Subcutaneous abdominal adipose tissue (tissue), 5 donors: Measurements from ENCODE around the gene SEC14L3.
A peak's percentile ranks its signal among the peaks of the same experiment; 100 is the strongest.
"Not testable (repeated sequence)": the region's sequence is repeated elsewhere in the genome, so short reads cannot be mapped to it uniquely, and the experiment has no call there.

ENCODE experiments used
- H3K27ac ChIP-seq: one replicate; pipeline ENCODE4 v1.7.0; 2013; ENCODE audit warnings: low read depth, mild to moderate bottlenecking, inconsistent platforms, low read length, moderate library complexity
- H3K27me3 ChIP-seq, 5 donors: one replicate each; pipeline ENCODE4 v1.7.0; 2013; ENCODE audit warnings: low read length in 5 of 5, inconsistent platforms in 1 of 5; ENCODE audit not compliant: control insufficient read depth in 5 of 5, insufficient read depth in 4 of 5
- H3K36me3 ChIP-seq, 5 donors: one replicate each; pipeline ENCODE4 v1.7.0; 2013; ENCODE audit warnings: low read length in 5 of 5; ENCODE audit not compliant: control insufficient read depth in 5 of 5, insufficient read depth in 5 of 5
- H3K4me1 ChIP-seq, 5 donors: one replicate each; pipeline ENCODE4 v1.7.0; 2013; ENCODE audit warnings: low read length in 5 of 5, mild to moderate bottlenecking in 3 of 5, moderate library complexity in 1 of 5; ENCODE audit not compliant: control insufficient read depth in 5 of 5, insufficient read depth in 5 of 5
- H3K4me3 ChIP-seq, 5 donors: one replicate each; pipeline ENCODE4 v1.7.0; 2013; ENCODE audit warnings: low read length in 5 of 5, low read depth in 1 of 5
- H3K9ac ChIP-seq, 5 donors: one replicate each; pipeline ENCODE4 v1.7.0; 2013; ENCODE audit warnings: low read length in 5 of 5, mild to moderate bottlenecking in 4 of 5, moderate library complexity in 3 of 5
- H3K9me3 ChIP-seq, 5 donors: one replicate each; pipeline ENCODE4 v1.7.0; 2013; ENCODE audit warnings: low read length in 5 of 5; ENCODE audit not compliant: control insufficient read depth in 5 of 5
- donor health status: healthy.
- donor health status: healthy.
- donor health status: healthy.
- donor health status: healthy.
- donor health status: healthy.

The SEC14L3 gene

GRCh38 chr22:30451488-30451887 is 20.3 kb downstream of the SEC14L3 start:
- H3K27me3 ChIP-seq, result peaks cover 3 to 15% (median 7%) of the 10 kb centered on the region in 5 donors
- not testable (repeated sequence) for H3K36me3 ChIP-seq, H3K27ac ChIP-seq, H3K9ac ChIP-seq, H3K4me1 ChIP-seq, H3K4me3 ChIP-seq, H3K9me3 ChIP-seq

- peaks cover 0 to 4% (median 0%) of the 10 kb centered on the region in 5 donors for H3K4me1 ChIP-seq
- peaks cover 0 to 17% (median 12%) of the 10 kb centered on the region in 5 donors for H3K27me3 ChIP-seq
- H3K36me3 ChIP-seq, result no peaks in the 10 kb centered on the region
- H3K27ac ChIP-seq, result no peak overlapping the region
- no peaks in the 10 kb centered on the region for H3K9me3 ChIP-seq
- H3K9ac ChIP-seq, result no peak overlapping the region
- H3K4me3 ChIP-seq, result no peak overlapping the region
Observed at GRCh38 chr22:30447656-30448055, 24.2 kb downstream of the SEC14L3 start.

- Histone ChIP-seq H3K27me3 (peaks cover 0 to 15% (median 6%) of the 10 kb centered on the region in 5 donors), H3K4me1 (peaks cover 0 to 4% (median 0%) of the 10 kb centered on the region in 5 donors), H3K4me3 (no peak overlapping the region), H3K27ac (no peak overlapping the region), H3K9me3 (no peaks in the 10 kb centered on the region), H3K36me3 (no peaks in the 10 kb centered on the region), H3K9ac (no peak overlapping the region)
Observed at GRCh38 chr22:30445438-30446145, 26.2 kb downstream of the SEC14L3 start.

GRCh38 chr22:30444632-30445437 is 27.0 kb downstream of the SEC14L3 start:
- Histone ChIP-seq H3K4me1 (peaks cover 0 to 4% (median 0%) of the 10 kb centered on the region in 5 donors), H3K4me3 (no peak overlapping the region), H3K9me3 (no peaks in the 10 kb centered on the region), H3K36me3 (no peaks in the 10 kb centered on the region), H3K9ac (no peak overlapping the region), H3K27me3 (peaks cover 0 to 22% (median 9%) of the 10 kb centered on the region in 5 donors), H3K27ac (no peak overlapping the region)

- peaks cover 0 to 20% (median 8%) of the 10 kb centered on the region in 5 donors for H3K27me3 ChIP-seq
- peaks cover 0 to 4% (median 0%) of the 10 kb centered on the region in 5 donors for H3K4me1 ChIP-seq
- H3K9ac ChIP-seq, result no peak overlapping the region
Observed at GRCh38 chr22:30441088-30441487, 30.7 kb downstream of the SEC14L3 start.

GRCh38 chr22:30439836-30440235 is 32.0 kb downstream of the SEC14L3 start:
- Histone ChIP-seq H3K27me3 (peaks cover 0 to 13% (median 7%) of the 10 kb centered on the region in 5 donors), H3K9me3 (peaks cover 0 to 12% (median 0%) of the 10 kb centered on the region in 5 donors)

More at GRCh38 chr22:30441088-30441487, 30.7 kb downstream of the SEC14L3 start:
- H3K9me3 ChIP-seq, result peaks cover 0 to 1% (median 0%) of the 10 kb centered on the region in 5 donors
- H3K36me3 ChIP-seq, result no peaks in the 10 kb centered on the region
- no peak overlapping the region for H3K27ac ChIP-seq
- H3K4me3 ChIP-seq, result no peak overlapping the region

GRCh38 chr22:30439226-30439625 is 32.6 kb downstream of the SEC14L3 start:
- peaks cover 0 to 10% (median 0%) of the 10 kb centered on the region in 5 donors for H3K4me1 ChIP-seq
- H3K4me3 ChIP-seq, result no peak overlapping the region
- no peaks in the 10 kb centered on the region for H3K36me3 ChIP-seq
- peaks cover 0 to 13% (median 7%) of the 10 kb centered on the region in 5 donors for H3K27me3 ChIP-seq
- H3K9ac ChIP-seq, result no peak overlapping the region
- peaks cover 0 to 12% (median 0%) of the 10 kb centered on the region in 5 donors for H3K9me3 ChIP-seq
- H3K27ac ChIP-seq, result no peak overlapping the region

More at GRCh38 chr22:30439836-30440235, 32.0 kb downstream of the SEC14L3 start:
- Histone ChIP-seq H3K9ac (no peak overlapping the region), H3K4me1 (peaks cover 0 to 10% (median 0%) of the 10 kb centered on the region in 5 donors), H3K27ac (no peak overlapping the region), H3K4me3 (no peak overlapping the region), H3K36me3 (no peaks in the 10 kb centered on the region)

GRCh38 chr22:30438559-30438958 is 33.3 kb downstream of the SEC14L3 start:
- Histone ChIP-seq H3K36me3 (no peaks in the 10 kb centered on the region), H3K27me3 (peaks cover 0 to 13% (median 7%) of the 10 kb centered on the region in 5 donors), H3K4me1 (peaks cover 0 to 10% (median 0%) of the 10 kb centered on the region in 5 donors), H3K27ac (no peak overlapping the region), H3K9ac (no peak overlapping the region), H3K4me3 (no peak overlapping the region), H3K9me3 (peaks cover 0 to 12% (median 0%) of the 10 kb centered on the region in 5 donors)

GRCh38 chr22:30436196-30436595 is 35.6 kb downstream of the SEC14L3 start:
- H3K4me1 ChIP-seq, result peaks cover 0 to 10% (median 0%) of the 10 kb centered on the region in 5 donors
- H3K4me3 ChIP-seq, result no peak overlapping the region
- no peaks in the 10 kb centered on the region for H3K36me3 ChIP-seq
- H3K27me3 ChIP-seq, result peaks cover 0 to 12% (median 7%) of the 10 kb centered on the region in 5 donors
- H3K9ac ChIP-seq, result no peak overlapping the region
- peaks cover 0 to 12% (median 0%) of the 10 kb centered on the region in 5 donors for H3K9me3 ChIP-seq
- H3K27ac ChIP-seq, result peak overlapping the region; percentile 3
